HG02763 (cell line): Measurements from ENCODE around the gene RPS27L.

ENCODE experiments used
- ATAC-seq: cut with Tn5 transposase; IDR thresholded peaks from one replicate; pipeline ENCODE4 v1.9.1; 2021; ENCODE audit warnings: mild to moderate bottlenecking, moderate library complexity; ENCODE audit not compliant: unreplicated experiment

RPS27L gene

GRCh38 chr15:63188247-63188925 lies 31.1 kb upstream of the RPS27L start:
- ATAC-seq: no peak

- ATAC-seq: no peak
Measured at GRCh38 chr15:63187589-63188226, 30.4 kb upstream of the RPS27L start.

DNA sequence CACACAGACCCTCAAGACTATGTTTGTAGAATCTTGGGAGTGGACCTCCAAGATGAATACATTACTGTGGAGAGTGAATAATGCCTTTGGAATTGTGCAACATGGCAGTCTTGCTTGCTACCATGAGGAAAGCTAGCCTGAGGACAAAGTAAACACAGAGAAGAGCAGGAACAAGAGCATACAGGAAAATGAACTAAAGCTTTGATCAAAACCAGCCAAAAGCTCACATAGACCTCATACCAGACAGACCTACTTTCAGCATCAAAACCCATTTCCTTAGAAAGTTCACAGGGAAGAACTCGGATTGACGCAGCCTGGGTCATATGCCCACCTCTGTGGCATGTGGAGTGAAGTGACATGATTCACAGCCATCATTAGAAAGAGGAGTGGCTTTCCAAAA lies 28.8 kb upstream of the RPS27L start:
- ATAC-seq: no peak

DNA sequence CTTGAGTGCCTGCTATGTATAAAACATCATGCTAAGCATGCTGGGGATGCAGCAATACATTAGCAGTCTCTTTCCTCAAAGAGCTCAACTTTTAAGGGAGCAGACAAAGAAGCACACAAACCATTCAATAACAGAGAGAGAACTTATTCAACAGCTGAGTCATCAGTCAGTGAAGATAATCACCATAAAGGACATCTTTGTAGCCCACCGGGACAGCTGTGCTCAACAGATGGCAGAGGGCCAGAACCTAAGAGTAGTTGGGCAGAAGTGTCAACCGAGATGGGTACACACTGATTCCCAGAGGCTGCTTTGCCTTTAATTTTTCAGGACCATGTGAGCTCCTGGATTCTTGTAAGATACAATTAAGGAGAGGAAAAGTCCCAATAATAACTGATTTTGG lies 27.9 kb upstream of the RPS27L start:
- ATAC-seq: no peak

GRCh38 chr15:63181648-63182047 lies 24.4 kb upstream of the RPS27L start:
- ATAC-seq: no peak

DNA sequence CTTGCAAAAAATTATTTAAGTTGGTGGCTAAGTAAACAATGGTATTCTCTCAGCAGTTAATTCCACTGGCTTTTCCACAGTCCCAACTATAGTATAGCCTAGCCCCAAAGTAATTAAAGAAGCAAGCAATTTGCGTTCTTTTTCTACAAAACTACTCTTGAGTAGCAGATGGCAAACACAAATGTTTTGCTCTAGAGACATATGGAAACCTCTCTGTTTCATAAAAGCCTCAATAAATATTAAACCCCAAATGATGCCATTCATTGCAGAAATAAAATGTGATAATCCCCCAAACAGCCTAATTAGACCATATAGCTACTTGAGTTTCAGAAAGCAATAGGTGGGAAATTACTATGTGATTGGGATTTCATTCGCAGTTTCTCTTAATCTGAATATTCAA lies 23.5 kb upstream of the RPS27L start:
- ATAC-seq: no peak

DNA sequence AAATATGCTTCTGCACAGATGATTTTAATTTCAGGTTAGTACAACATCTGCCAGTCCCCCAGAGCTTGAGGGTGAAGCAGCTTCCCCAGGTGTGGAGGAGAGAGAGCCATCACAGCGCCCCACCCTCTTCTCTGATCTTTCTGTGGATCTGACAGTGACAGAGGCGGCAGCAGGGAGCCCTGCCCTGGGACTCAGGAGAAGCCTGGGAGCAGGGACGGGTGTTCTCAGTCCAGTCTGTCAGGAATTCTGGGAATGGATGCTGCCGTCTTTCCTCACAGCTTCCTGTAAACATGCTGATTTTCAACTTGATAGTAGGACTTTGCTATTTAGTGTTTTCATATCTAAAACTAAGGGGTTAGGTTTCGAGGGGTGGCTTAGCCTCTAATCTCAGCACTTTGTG lies 20.8 kb upstream of the RPS27L start:
- no peak for ATAC-seq

DNA sequence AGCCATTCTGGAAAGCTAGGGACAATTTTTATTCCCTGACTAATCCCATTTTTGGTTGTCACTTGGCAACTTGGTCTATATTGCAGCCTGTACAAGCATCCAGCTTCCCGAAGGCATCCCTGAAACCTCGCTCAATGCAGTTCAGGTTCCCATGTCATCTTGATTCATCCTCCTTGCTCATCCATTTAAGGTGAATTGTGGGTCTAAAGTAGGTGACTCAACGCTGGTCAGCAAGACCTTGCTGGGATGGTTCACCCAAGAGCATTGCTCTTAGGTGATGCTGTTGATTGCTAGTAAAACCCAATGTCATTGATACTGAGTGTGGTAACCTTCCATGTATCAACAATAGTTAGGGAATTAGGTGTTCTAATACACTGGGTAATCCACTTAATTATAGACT lies 19.0 kb upstream of the RPS27L start:
- no peak for ATAC-seq

- no peak for ATAC-seq
Measured at GRCh38 chr15:63172851-63173451, 15.7 kb upstream of the RPS27L start.

DNA sequence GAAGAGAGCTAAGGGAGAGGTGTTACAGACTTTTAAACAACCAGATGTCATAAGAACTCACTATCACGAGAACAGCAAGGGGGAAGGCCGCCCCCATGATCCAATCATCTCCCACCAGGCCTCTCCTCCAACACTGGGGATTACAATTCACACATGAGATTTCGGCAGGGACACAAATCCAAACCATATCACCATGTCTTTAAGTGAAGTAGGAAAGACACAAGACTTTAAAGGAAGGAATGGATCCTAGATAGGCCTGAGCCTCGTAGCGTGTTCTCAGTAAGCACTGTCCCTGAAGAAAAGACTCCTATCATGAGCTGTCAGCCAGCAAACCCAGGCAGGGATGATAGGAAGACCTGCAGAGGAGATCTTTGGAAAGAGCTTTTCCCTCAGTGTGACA lies 15.1 kb upstream of the RPS27L start:
- ATAC-seq: no peak

- no peak for ATAC-seq
Measured at GRCh38 chr15:63169788-63170187, 12.5 kb upstream of the RPS27L start.

DNA sequence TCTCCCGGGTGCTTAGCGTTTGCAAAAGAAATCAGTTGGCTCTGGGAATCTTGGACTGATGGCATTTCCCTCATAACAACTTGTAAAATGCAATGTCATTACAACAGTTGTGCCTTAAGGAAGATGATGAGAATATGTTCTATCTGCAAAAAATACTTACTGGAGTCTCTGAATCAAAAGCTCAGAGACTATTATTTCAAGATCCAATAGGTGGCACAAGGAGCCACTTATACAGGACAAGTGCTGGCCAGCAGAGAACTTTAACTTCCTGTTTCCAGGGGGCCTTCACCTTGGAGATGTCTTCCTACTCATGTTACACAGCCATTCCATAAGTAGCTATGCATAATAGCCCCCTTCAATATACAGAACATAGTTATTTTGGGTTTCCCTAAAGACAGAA lies 8.9 kb upstream of the RPS27L start:
- no peak for ATAC-seq

GRCh38 chr15:63165166-63165859 lies 8.0 kb upstream of the RPS27L start:
- no peak for ATAC-seq

- ATAC-seq: no peak
Measured at GRCh38 chr15:63163217-63163616, 5.9 kb upstream of the RPS27L start.

DNA sequence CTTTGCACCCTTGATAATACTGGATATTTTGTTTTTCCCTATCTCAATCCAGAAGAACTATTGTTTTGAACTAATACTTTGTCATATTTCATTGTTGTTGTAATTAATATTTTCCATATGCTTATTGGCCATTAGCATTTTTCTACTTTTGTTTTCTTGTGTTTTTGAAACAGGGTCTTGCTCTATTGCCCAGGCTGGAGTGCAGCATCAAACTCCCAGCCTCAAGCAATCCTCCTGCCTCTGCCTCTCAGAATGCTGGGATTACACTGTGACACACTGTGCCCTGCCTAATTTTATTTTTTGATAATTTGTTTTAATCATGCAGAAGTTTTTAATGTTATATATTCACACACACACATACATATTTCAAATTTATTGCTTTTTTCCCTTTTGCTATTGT lies 3.4 kb upstream of the RPS27L start:
- no peak for ATAC-seq

- ATAC-seq: no peak
Measured at GRCh38 chr15:63157891-63158431, 684 bp upstream of the RPS27L start.

- no peak for ATAC-seq
Measured at GRCh38 chr15:63156755-63157117, 541 bp downstream of the RPS27L start.

DNA sequence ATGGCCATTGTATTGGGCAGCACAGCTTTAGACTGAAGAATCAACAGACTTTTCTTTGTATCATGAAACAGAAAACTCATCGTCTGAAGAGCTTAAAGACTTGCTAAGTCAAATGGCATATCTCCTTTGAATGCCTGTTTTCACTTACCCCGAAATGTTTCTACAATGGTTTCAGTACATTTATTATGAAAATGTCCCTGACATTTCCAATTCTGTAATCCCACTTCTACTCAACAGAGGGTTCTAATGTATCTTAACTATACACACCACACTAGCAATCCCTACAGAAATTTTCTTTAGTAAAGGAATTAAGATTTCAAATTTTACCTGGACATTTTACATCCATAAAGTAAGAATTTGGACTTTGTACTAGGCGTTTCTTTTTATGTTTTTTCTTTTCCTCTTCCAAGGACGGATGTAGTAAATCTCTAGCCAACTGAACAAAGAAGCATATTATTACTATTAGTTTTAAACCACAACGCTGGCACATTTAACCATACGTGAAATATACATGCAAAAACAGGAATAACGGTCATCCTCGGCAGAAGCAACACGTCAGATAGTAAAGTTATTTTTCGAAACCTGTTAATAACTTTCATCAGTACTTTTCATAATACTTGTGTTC lies 1.1 kb downstream of the RPS27L start:
- ATAC-seq: no peak

GRCh38 chr15:63155486-63155885 lies 1.8 kb downstream of the RPS27L start:
- no peak for ATAC-seq

- no peak for ATAC-seq
Measured at GRCh38 chr15:63151665-63152064, 5.6 kb downstream of the RPS27L start.

DNA sequence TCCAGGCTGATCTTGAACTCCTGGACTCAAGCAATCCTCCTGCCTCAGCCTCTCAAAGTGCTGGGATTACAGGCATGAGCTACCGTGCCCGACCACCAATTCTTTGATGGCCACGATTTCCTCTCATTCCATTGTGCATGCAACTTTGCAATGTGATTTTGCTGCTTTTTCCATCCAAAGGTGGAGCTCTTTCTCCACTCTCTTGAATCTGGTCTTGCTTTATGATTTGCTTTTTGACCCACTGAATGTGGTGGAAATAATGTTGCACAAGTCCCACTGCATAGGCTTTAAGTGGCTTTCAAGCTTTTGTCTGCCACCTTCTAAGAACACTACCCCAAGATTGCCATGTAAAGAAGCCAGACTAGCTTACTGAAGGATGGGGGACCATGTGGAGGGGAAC lies 10.6 kb downstream of the RPS27L start:
- ATAC-seq: no peak
